Transverse colon (tissue), 4 donors: ENCODE data around the gene STARD13. TPM values are rescaled to one million over a fixed set of nuclear protein-coding genes. Genes with fewer than 3 reads are reported as not detected.

Experiments
- DNase-seq: peaks from one replicate; pipeline ENCODE4 v3.0.0-alpha.2; 2019
- H3K27ac ChIP-seq, 4 donors: fragments of 200-600 bp; sonication (generic); 2 replicates each; pipeline ENCODE4 v1.5.1; 2016 to 2018; ENCODE audit warnings: inconsistent platforms in 4 of 4
- H3K27me3 ChIP-seq: fragments of 200-600 bp; sonication (generic); 2 replicates; pipeline ENCODE4 v1.5.1; 2017; ENCODE audit warnings: inconsistent platforms
- H3K36me3 ChIP-seq, 4 donors: fragments of 200-600 bp; sonication (generic); 2 replicates each; pipeline ENCODE4 v1.5.1; 2017 to 2019; ENCODE audit warnings: inconsistent platforms in 4 of 4
- H3K4me1 ChIP-seq, 4 donors: fragments of 200-600 bp; sonication (generic); 2 replicates each; pipeline ENCODE4 v1.5.1; 2017 to 2020; ENCODE audit warnings: inconsistent platforms in 4 of 4
- H3K4me3 ChIP-seq, 4 donors: fragments of 200-600 bp; sonication (generic); 1 replicate in 1 of 4; 2 replicates in 3 of 4; pipeline versions ENCODE4 v1.5.1 to v1.6.1; 2017 to 2019; ENCODE audit warnings: inconsistent platforms in 4 of 4
- H3K9me3 ChIP-seq, 2 donors: fragments of 200-600 bp; sonication (generic); 2 replicates each; pipeline ENCODE4 v1.5.1; 2017 to 2019; ENCODE audit warnings: inconsistent platforms in 2 of 2
- CTCF ChIP-seq, 5 experiments: fragments of 200-600 bp in 3 of 5; fragments of 450-650 bp in 2 of 5; sonication (generic) in 3 of 5; IDR thresholded peaks; 1 replicate in 2 of 5; 2 replicates in 3 of 5; pipeline ENCODE4 v1.5.1; 2016 to 2017; ENCODE audit warnings: antibody characterized with exemption in 5 of 5, inconsistent platforms in 3 of 5, mild to moderate bottlenecking in 2 of 5, moderate library complexity in 1 of 5
- EP300 ChIP-seq: sonication (generic); formaldehyde crosslinking; IDR thresholded peaks from one replicate; pipeline ENCODE4 v1.6.1; 2017; ENCODE audit warnings: antibody characterized with exemption, low read depth
- POLR2A ChIP-seq: fragments of 450-650 bp; IDR thresholded peaks from one replicate; pipeline ENCODE4 v1.6.1; 2016; ENCODE audit warnings: antibody characterized with exemption, mild to moderate bottlenecking, moderate library complexity
- POLR2AphosphoS5 ChIP-seq, 3 donors: sonication (generic); formaldehyde crosslinking; IDR thresholded peaks; one replicate each; pipeline ENCODE4 v1.6.1; 2016; ENCODE audit warnings: antibody characterized with exemption in 3 of 3
- WGBS, 2 donors: methylation state at CpG; one replicate each; pipeline ENCODE4 v1.1.5; 2018; ENCODE audit warnings: low coverage in 1 of 2; 5-methylcytosine and 5-hydroxymethylcytosine counted together
- in situ Hi-C, 4 donors: fragments of 200-750 bp; cut with MboI; loops; one replicate each; pipeline versions ENCODE4 v1.15.0 to v1.15.1; 2017; ENCODE audit warnings: low sequenced_read_pairs in 3 of 4, low pct_ligation_motif_present in 1 of 4, low pct_unique_long_range_greater_than_20kb in 1 of 4
- intact Hi-C: fragments of 100-400 bp; cut with DNase I; formaldehyde crosslinking; loops from one replicate; pipeline ENCODE4 v1.15.1; 2023; ENCODE audit warnings: low total_unique reads
- total RNA-seq, 4 donors: library from RNA; depleted of rRNA; stranded (reverse); fragments of >200 nt; gene quantifications; one replicate each; pipeline ENCODE4 v1.1.0, GENCODE V29; 2016

The STARD13 gene
- total RNA-seq, 4 donors from 2014 or later: 18.1 to 107 (median 41.5) TPM

- H3K4me3 ChIP-seq: no peak overlapping the region
- H3K4me1 ChIP-seq: peaks cover 0 to 7% (median 2%) of the 10 kb centered on the region in 4 donors
- in situ Hi-C loops (no loop called here), intact Hi-C loops (no loop called here)
- TF ChIP-seq CTCF (IDR thresholded peaks at IDR 0.05): no peak
- no peak for TF ChIP-seq POLR2A
- TF ChIP-seq EP300: no peak
- TF ChIP-seq POLR2AphosphoS5 (IDR thresholded peaks at IDR 0.05): no peak
- 88% methylated on average over 3 to 7 of the region's 7 CpGs for WGBS, 2 donors
- H3K36me3 ChIP-seq: peaks cover 0 to 4% (median 0%) of the 10 kb centered on the region in 4 donors
- peaks cover 0 to 3% of the 10 kb centered on the region in 2 donors for H3K9me3 ChIP-seq
- no peak overlapping the region for H3K27ac ChIP-seq
- no peaks in the 10 kb centered on the region for H3K27me3 ChIP-seq
- DNase-seq: no peak
Measured at GRCh38 chr13:33139780-33140535, 145.6 kb downstream of the STARD13 start.

GRCh38 chr13:33139184-33139583 is 146.4 kb downstream of the STARD13 start:
- 80 to 83% methylated on average over 1 of the region's 1 CpG for WGBS, 2 donors
- H3K4me3 ChIP-seq: no peak overlapping the region
- in situ Hi-C loops (no loop called here), intact Hi-C loops (no loop called here)
- no peak for TF ChIP-seq EP300
- no peak for TF ChIP-seq POLR2A
- no peak for TF ChIP-seq POLR2AphosphoS5 (IDR thresholded peaks at IDR 0.05)
- TF ChIP-seq CTCF (IDR thresholded peaks at IDR 0.05): no peak
- H3K4me1 ChIP-seq: peaks cover 0 to 7% (median 2%) of the 10 kb centered on the region in 4 donors
- H3K27ac ChIP-seq: no peak overlapping the region
- peak; percentile 42 for DNase-seq
- no peaks in the 10 kb centered on the region for H3K27me3 ChIP-seq
- H3K36me3 ChIP-seq: peaks cover 0 to 4% (median 0%) of the 10 kb centered on the region in 4 donors
- H3K9me3 ChIP-seq: peaks cover 0 to 3% of the 10 kb centered on the region in 2 donors

- Histone ChIP-seq H3K4me1 (peaks cover 0 to 7% (median 2%) of the 10 kb centered on the region in 4 donors), H3K4me3 (no peak overlapping the region), H3K27me3 (no peaks in the 10 kb centered on the region), H3K36me3 (peaks cover 0 to 4% (median 0%) of the 10 kb centered on the region in 4 donors), H3K27ac (no peak overlapping the region), H3K9me3 (peaks cover 0 to 3% of the 10 kb centered on the region in 2 donors)
- 87 to 89% methylated on average over 9 to 14 of the region's 14 CpGs for WGBS, 2 donors
- DNase-seq: no peak
- intact Hi-C loops (no loop called here), in situ Hi-C loops (no loop called here)
- TF ChIP-seq CTCF (IDR thresholded peaks at IDR 0.05) (no peak), POLR2AphosphoS5 (IDR thresholded peaks at IDR 0.05) (no peak), POLR2A (no peak), EP300 (no peak)
Measured at GRCh38 chr13:33138441-33138840, 147.1 kb downstream of the STARD13 start.

- 85 to 100% methylated on average over 1 to 4 of the region's 4 CpGs for WGBS, 2 donors
- Histone ChIP-seq H3K4me1 (peaks cover 0 to 7% (median 5%) of the 10 kb centered on the region in 4 donors), H3K27me3 (no peaks in the 10 kb centered on the region), H3K36me3 (peaks cover 0 to 4% (median 0%) of the 10 kb centered on the region in 4 donors), H3K9me3 (peaks cover 0 to 3% of the 10 kb centered on the region in 2 donors), H3K27ac (no peak overlapping the region), H3K4me3 (no peak overlapping the region)
- TF ChIP-seq POLR2AphosphoS5 (IDR thresholded peaks at IDR 0.05) (no peak), CTCF (IDR thresholded peaks at IDR 0.05) (no peak)
- intact Hi-C loops: no loop called here
- in situ Hi-C loops: no loop called here
- no peak for DNase-seq
Measured at GRCh38 chr13:33137721-33138120, 147.8 kb downstream of the STARD13 start.
